ENCODE results near the gene SLC35D2.

The SLC35D2 gene

DNA sequence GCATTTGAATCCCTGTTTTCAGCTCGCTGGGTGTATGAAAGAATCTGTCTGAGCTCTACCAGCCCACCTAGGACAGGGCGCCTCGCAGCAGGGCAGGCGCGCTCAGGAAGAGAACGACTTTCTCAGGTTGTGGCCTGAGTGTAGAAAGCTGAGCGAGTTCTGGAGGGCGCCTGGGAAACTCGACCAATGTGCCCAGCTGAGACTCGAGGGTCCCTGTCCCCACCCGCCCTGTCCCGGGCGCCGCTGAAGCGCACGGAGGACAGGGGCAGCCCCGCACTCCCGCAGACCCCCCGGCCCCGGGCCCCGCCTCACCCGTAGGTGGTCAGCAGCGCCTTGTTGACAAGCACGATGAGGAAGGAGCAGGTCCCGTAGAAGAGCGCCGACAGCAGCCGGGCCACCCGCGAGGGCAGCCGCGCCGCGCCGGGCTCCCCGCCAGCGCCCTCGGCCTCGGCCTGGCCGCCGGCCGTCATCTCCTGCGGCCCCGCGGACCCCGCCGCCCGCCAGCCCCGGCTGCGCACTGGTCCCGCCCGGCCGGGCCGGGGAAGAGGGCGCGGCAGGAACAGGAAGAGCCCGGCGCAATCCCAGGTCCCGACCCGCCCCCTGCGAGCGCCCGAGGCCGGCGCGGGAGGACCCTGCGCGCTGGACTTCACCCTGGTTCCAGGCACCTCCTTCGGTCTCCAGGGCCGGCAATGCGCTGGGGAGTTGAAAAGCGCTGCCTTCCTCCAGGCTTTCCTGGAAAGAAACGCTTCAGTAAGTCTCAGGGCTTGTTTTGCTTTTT is at the start of gene SLC35D2:
Gene SLC35D2 (minus strand): TSS at position 547 of the 778 bp plus-strand sequence. CDS start 77 bp downstream, at position 470.
- no peak for FAIRE-seq

DNA sequence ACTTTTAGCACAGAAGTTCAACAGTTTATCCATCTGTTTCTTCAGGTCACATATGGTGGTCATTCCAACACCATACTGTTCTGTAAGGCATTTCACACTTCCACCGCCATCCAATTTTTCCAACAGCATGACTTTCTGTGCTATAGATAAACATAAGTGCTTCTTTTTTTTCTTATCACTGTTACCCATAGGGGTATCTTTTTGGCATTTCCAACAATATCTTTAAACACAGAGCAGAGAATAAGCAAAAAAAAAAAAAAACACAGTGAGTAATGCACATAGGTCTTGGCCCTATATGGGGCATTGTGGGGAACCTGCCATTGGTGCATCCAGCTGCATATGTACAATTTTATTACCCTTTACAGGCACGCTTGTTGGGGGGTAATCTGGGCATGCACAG is 46.9 kb upstream of the SLC35D2 start:
- no peak for FAIRE-seq

- no peak for FAIRE-seq
These were observed 46.2 kb upstream of the SLC35D2 start for GRCh38 chr9:96429732-96430131.

DNA sequence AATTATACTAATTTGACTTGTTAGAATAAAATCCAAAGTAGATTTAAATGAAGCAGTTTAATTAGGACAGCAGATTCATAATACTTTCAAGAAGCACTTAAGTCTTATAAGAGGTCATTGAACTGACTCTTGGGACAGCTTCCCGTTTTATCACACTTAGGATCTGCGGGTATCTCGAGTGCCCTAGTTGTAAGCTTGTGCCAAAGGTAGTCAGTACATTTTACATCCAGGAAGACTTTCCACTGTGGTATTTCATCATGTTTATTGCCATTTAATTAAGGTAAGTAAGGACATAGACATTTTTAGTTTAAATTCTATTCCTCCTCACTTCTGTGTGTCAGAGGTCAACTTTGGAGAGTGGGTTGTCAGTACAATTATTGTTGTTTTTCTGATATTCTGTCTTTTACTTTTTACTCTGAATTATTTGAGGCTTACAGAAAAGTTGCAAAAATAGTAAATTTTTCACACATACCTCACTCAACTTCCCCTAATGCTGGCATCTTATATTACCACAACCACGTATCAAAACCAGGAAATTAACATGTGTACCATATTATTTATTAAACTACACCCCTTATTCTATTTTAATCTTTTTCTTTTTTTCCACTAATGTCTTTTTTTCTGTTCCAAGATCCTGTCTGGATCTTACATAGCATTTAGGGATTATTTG is 42.1 kb upstream of the SLC35D2 start:
- no peak for FAIRE-seq

DNA sequence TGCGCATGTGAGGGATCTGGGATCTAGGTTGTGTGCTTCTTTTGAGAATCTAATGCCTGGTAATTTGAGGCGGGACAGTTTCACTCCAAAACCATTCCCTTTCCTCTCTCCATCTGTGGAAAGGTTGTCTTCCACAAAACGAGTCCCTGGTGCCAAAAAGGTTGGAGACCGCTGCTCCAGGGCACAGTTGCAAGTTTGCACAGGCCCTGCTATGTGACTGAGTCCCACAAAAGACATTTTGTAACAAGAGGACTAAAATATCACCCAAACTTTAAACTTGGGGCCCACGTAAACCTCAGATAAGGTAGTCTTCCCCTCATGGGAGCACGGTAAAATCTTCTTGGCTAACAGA is 40.5 kb upstream of the SLC35D2 start:
- FAIRE-seq: no peak

DNA sequence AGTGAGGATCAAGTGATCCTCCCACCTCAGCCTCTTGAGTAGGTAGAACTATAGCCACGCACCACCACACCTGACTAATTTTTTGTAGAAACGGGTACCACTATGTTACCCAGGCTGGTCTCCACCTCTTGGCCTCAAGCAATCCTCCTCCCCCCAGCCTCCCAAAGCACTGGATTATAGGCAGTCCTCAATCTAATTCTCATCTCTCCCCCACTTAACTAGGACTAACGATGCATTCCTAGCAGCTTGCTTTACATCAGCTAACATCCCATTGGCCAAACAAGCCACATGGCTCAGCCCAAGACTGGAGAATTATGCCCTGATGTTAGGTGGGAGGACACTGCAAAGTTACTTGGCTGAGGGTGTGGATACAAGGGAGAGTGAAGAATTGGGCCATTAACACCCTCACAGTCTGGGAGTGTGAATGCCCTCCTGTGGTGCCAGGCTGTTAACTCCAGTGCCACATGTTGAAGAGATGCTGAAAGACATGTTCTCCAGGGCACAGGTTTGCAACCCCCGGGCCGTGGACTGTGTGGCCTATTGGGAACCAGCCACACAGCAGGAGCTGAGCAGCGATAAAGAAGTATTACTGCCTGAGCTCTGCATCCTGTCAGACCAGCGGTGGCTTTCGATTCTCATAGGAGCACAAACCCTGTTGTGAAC is 39.9 kb upstream of the SLC35D2 start:
- FAIRE-seq: no peak

GRCh38 chr9:96420468-96421219 is 37.1 kb upstream of the SLC35D2 start:
- peak; percentile 60 for FAIRE-seq

DNA sequence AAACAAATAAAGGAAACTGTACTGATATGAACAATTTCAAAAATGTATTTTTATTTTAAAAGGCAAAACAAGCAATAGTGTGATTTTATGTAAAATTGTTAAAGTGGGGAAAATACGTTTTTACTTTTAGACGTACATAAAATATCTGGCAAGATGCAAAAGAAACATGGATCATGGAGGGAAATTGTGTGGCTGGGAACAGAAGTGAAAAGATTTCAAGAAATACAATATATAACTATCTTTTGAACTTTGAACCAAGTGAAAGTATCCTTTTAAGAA is 36.1 kb upstream of the SLC35D2 start:
- FAIRE-seq: no peak

DNA sequence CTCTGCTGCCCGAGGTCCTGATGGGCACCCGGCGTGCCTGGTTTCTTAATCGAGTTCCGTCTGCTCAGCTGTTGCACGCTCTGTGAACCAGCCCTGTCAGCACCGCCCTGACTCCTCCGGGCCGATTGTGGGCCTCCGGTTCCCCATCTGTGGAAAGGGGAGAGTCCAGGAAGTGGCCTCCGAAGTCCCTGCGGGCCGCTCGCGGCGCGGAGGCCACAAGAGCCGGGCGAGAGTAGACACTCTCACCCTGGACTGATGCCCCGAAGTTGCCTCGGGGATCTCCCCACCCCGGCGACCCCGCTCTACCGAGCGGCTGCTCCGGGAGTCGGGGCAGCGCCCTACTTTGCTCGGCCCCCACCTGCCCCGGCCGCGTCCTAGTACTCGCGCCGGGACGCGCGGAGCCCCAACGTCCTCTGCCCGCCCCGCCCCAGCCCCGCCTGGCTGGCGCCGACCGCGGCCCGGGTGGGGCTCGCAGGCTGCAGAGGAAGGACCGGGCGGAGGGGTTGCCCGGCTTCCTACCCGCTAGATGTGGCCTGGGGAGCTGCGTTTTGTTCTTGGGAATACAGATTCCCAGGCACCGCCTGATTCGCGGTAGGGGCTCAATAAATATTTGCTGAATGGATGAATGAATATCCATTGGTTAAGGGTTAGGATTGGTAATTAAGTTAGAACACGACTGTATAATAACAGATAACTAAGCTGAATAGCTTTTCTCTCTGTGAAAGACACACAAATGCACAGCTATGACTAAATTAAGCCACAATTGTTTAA is 35.6 kb upstream of the SLC35D2 start:
- no peak for FAIRE-seq

GRCh38 chr9:96418083-96418919 is 34.8 kb upstream of the SLC35D2 start, which contains the start of gene ZNF367:
Gene ZNF367, minus strand, starts transcription at chr9:96418370. Its CDS starts 338 bp downstream, at chr9:96418032.
- FAIRE-seq: no peak

GRCh38 chr9:96417661-96418082 is 34.2 kb upstream of the SLC35D2 start:
- no peak for FAIRE-seq

DNA sequence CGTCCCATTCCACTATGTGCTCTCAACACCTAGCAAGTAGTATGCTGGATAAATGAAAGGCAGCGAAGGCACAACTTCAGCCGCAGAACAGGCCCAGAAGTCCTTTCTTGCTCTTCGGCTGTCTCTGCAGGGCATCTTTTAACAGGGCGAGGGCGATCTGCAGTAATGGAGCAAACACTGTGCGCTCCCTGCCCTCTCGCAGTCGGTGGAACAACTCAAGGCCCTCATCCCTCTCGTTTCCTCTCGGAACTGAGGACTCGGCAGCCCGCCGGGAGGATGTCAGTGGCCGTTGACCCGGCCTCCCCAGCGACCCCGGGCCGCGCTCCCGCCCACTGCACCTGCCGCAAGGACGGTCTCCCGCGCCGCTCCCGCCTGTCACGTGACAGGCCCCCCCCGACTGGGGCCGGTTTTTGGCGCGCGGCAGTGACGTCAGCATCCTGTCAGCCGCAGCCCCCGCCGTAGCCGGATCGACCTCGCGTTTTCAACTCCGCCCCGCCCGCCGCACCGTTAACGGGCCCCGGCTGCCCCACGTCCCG is 33.6 kb upstream of the SLC35D2 start:
- no peak for FAIRE-seq

- FAIRE-seq: no peak
These were observed 30.1 kb upstream of the SLC35D2 start for GRCh38 chr9:96413302-96414221.

GRCh38 chr9:96412174-96412913 is 28.8 kb upstream of the SLC35D2 start:
- no peak for FAIRE-seq

GRCh38 chr9:96411129-96411838 is 27.8 kb upstream of the SLC35D2 start:
- no peak for FAIRE-seq

GRCh38 chr9:96408409-96409280 is 25.1 kb upstream of the SLC35D2 start:
- FAIRE-seq: no peak

DNA sequence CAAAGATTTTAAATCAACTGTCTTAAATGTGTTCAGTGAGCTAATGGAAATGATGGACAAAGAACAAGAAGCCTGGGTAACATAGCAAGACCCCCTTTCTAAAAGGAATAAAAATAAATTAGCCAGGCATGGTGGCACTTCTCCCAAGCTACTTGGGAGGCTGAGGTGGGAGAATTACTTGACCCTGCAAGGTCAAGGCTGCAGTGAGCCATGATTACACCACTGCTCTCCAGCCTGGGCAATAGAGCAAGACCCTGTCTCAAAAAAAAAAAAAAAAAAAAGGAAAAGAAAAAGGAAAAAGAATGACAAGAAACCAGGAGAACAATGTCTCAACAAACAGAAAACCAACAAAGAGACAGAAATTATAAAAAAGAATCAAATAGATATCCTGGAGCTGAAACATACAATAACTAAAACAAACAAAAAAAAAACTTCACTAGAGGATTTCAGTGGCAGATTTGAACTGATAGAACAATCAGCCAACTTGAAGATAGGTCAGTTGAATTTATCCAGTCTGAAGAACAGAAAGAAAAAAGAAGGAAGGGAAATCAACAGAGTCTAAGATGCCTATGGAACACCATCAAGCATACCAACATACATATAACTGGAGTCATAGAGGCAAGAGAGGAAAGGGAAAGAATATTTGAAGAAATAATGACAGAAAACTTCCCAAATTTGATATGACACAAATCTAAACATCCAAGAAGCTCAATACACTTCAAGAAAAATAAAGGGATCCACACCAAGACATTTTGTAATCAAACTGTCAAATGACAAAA is 16.8 kb upstream of the SLC35D2 start:
- FAIRE-seq: no peak

All from A204.1 (cell line).